Measurements from ENCODE around the gene SLFNL1.

SLFNL1 gene

DNA sequence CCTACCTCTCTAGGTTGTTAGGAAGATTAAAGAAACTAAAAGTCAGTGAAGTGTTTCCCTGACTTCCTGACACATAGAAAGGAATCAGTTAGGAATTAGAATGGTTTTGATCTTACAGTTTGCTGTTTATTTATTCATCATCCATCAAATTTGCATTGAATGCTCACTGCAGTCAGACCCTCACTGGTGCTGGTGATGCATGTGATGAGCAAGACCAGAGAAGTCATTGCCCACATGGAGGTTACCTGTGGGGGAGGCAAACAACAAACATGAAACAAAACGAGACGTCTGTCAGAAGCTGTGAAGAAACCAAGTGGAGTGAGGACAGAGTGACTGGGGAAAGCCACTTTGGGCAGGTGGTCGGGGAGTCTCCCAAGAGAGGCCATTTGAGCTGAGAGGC is 35.6 kb downstream of the SLFNL1 start:
- no peak for DNase-seq

DNA sequence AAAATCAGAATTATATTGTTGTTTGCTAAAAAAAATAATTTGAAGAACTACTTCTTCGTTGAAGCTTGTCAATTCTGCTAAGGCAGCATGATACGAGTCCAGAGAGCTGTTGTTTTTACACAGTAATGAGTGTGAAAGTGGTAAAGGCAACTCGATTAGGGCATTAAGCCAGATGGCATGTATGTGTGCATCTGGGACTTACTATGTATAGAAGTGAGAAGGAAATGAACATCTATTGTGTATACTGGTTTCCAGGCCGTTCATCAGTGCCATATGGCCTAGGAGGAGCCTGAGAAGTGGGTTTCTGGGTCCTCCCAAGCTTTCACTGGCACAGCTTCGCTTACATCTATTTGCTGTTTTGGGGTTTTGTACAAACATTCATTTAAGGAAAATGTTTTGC is 36.4 kb downstream of the SLFNL1 start:
- no peak for DNase-seq

DNA sequence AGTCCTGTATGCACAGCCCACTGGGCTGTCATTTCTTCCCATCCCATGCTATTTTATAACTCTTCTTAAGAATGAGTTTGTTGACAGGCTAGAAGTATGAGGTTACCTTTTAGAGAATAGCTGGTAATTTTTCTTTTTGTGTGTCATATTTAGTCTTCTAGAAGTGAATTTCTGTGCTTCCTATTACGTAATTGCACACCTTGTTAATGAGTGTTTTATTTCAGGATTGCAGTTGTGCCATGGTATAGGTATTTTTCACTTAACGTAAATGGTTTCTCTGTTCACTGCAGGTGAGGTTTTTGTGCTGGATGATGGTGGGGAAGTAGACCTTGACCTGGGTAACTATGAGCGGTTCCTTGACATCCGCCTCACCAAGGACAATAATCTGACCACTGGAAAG is 37.0 kb downstream of the SLFNL1 start:
- no peak for DNase-seq

DNA sequence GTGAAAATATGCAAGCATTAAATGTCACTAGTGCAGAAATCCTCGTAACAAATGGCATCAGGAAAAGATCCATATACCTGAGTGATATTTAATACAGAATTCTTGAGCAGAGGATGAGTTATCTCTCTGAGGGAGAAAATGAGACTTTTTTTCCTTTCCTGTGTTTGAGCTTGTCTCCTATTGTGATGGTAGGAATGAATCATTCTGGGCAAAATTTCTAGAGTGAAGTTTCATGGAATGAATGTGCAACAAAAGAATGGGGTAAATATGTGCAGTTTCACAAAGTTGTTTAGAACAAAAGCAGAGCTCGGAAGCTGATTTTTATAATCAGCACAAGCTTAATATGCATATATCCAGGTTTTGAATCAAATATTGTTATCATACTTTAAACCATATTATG is 37.5 kb downstream of the SLFNL1 start:
- DNase-seq: no peak

DNA sequence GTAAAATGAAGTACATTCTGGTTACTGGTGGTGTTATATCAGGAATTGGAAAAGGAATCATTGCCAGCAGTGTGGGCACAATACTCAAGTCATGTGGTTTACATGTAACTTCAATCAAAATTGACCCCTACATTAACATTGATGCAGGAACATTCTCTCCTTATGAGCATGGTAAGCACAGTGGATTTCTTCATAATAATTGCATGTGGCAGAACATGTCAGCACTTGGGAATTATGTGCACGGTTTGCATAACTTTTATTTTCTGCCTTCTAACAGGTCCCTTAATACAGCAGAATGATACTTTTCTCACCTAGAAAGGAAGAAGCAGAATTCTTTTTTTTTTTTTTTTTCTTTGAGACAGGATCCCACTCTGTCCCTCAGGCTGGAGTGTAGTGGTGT is 38.2 kb downstream of the SLFNL1 start:
- no peak for DNase-seq

DNA sequence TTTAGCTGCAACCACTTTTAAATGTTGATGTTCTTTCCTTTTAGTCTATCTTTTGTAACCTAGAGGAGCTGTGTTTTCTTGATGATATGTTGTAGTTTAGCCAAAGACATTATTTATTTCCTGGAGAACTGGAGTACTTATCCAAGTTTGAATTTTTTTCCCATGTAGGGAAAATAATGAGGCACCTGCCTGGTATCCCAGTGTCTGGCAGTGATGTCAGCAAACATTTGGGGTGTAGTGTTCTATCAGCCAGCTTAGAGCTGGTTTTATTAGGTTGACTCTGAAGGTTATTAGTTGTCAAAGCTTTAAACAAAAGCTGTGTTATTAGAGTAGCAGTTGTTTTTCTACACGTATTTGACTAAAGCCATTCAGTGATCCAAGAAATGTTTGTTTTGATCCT is 38.8 kb downstream of the SLFNL1 start:
- no peak for DNase-seq

DNA sequence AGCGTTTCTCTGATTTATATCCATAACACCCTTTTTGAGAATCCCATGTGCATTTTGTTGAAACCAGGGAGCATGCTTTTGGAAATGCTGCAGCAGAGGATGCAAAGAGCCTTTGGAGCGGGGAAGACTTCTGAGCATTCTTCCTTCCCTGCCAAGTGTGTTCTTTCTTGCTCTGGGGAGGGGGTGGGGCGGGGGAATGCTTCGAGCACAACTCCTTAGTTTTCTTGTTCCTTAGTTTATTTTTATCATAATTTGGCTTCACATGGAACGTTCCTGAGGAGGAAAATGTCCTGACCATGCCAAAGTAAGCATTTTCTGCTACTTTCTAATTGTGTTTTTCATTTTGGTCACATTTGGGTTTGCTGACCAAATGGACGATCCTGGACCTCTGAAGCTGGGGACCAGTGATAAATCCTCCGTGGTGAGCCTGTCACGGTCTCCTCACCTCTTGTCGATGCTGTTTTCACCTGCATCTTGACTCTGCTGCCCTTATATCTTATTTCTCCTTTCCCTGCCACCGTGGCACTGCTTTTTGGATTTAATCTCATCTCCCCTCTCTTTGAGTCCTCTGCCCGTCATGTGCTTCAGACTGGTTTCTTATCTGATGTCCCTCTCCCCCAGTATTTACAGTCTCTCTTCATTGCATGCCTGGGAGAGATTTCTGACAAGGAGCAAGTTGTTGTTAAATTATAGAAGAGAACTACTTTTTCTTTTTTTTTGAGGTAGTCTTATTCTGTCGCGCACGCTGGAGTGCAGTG is 39.7 kb downstream of the SLFNL1 start:
- no peak for DNase-seq

DNA sequence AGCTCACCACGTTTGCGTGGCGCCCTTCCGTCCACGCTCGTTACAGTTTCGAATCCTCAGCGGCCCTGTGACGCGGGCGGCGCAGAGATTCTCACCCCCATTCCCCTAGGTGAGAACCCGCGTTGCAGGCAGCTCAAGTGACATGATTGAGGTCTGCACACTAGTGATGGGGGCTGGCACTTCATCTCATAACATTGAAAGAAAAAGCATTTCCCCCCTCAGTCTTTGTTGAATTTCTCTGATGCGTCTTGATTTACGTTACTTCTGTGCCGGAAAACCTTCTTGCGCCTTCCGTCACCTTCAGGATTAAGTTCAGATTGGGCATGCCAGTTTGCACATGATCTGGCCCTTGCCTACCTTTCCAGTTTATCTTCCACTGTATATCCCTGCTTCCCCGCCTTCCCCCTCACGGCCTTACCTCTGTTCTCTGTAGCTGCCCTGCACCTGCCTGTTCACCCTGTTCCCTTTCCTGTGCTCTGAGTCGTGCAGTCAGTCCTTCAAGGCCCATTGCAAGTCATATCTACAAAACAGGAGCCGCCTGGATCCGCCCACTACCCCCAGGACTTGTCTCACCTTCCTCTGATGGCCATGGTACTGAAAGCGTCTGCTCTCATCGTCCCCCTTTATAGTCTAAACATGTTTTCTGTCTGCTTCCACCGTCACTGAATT is 40.9 kb downstream of the SLFNL1 start:
- peak; percentile 40 for DNase-seq

DNA sequence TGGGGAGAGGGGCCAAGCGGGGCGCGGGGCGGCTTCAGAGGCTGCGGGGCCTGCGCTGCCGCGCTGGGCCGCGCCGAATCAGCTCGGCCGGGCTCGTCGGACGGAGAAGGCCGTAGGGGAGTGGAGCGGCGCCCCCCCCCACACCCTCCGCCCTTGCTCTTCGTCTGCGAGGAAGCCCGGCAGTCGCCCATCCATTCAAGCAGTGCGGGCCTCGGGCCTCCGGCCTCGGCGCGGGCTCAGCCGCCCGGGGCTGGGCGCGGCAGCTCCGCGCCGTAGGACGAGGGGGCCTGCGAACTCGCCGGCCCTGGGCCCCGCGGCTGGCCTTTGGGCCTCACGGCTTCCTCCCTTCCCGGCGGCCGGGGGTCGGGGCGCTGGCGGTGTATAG is 41.5 kb downstream of the SLFNL1 start:
- DNase-seq: no peak

DNA sequence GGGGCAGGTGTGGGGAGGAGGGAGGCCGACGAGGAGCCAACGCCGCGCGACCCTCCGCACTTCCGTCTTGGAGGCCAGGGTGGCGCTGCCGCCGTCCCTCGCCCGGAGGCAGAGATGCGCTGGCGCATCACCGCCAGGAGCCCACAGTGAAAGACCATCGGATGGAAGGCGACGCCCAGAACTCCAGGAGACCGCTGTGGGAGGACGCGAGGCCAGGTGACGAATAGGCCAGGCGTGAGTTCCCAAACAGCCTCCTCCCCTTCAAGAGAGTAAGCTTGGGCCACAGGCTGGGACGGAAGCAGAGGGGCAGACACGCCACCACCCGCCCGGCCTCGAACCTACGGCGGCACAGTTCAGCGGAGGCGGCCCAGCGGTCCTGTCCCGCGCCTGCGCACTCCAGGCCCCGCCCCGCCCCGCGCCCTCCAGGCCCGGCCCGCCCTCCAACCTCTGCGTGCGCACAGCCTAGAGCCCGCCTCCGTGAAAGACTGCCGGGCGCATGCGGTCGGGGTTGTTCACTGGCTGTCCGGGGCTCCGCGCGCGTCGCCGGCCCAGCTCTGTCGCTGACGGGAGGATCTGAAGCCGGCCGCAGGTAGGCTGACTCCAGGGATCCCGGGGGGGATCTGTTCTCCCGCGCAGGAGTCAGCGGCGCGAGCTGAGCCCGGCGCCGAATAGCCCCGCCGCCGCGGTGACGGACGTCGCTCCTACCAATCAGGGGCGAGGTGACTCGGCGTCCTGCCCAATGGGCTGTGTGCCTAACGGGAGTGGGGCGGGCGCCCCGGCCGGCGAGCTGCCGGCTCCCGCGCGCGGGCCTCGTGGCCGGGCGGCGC is 42.1 kb downstream of the SLFNL1 start, which contains the start of gene CTPS1:
TSS of gene CTPS1 (plus strand) at position 456 of the 827 bp plus-strand sequence. CDS start 3,595 bp downstream, outside the sequence.
- peak; percentile 93 for DNase-seq

DNA sequence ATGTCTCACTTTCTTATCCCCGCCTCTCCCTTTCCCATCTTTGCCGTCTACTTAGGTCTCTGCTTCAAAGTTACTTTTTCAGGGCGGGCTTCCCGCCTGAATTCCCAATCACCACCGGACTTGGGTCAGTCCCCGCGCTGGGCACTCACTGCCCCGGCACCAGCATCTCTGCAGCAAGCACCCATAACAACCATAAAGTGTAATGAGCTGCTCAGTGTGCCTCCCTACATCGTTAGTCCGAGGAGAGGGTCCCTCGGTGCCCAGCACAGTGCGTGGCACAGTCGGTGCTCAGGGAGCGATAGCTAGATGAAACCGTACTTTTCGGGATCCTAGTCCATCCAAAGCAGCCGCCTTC is 42.7 kb downstream of the SLFNL1 start:
- DNase-seq: no peak

DNA sequence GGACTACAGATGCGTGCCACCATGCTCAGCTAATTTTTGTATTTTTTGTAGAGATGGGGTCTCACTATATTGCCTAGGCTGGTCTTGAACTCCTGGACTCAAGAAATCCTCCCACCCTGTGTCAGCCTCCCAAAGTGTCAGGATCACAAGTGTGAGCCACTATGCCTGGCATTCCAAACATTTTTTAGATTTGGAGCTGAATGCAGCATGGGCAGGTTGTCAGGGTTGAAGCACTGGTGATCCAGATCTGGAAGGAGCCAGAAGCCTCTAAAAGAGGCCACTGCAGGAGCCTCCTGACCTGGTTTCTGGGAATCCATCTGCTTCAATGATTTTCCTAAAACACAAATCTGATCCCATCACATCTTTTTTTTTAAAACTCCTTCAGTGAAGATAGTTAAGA is 43.8 kb downstream of the SLFNL1 start:
- DNase-seq: no peak

DNA sequence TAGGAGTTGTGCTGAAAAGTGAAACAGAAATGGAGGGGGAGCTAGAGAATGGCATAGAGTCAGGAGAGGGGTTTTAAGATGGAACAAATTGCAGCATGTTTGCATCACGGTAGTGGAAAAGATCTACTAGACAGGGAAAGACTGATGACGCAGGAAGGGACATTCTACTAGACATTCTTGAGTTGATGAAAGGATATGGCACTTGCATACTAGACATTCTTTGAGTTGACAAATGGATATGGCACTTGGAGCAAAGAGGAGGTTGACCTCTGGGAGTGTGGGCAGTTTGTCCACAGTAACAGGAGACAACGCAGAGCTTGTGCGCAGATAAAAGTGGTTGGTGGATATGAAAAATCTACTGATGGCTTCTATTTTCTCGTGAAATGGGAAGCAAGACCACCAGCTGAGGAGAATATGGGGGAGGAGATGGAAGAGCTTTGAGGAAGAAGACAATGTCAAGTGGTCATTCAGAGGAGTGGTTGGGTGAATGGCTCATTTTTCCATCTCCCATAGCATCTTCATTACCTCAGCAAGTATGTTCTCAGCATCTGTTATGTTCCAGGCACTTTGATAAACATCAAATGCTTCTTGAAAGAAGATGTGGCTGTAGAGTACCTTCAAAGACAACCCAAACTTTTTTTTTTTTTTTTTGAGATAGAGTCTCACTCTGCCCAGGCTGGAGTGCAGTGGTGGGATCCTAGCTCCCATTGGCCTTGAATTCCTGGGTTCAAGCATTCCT is 44.4 kb downstream of the SLFNL1 start:
- DNase-seq: no peak

DNA sequence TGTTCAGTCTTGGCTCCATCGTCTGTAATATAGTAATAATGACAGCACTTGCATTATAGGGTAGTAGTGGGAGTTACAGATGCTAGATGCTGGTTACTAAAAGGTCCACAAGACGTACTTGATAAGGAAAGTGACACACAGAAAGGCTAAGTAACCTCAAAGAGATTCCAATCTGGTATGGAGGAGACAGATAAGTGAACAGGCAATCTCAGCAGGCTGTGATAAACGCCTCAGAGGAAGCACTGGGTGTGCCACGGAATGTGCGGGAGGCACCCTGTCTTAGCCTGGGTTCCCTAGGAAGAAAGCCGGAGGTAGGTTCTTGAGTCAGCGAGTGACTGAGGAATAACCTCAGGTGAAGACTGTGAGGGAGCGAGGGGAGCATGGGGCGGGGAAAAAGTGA is 46.6 kb downstream of the SLFNL1 start:
- DNase-seq: no peak

DNA sequence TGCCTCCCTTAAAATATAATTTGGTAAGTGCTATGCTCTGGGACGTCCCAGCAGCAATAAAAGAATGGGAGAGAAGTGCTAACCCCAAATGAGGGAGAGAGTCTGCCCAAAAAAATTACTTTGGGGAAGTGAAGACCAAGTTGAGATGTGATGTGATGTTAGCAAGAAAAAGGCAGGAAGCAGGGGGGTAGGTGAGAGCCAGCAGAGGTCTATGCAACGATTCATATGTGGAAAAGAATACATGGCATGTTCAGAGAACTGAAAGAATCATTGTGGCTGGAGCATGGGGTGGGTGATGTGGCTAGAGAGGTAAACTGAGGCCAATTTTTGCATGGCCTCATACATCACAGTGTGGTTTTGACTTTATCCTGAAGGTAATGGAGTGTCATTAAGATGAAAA is 47.6 kb downstream of the SLFNL1 start:
- no peak for DNase-seq

DNA sequence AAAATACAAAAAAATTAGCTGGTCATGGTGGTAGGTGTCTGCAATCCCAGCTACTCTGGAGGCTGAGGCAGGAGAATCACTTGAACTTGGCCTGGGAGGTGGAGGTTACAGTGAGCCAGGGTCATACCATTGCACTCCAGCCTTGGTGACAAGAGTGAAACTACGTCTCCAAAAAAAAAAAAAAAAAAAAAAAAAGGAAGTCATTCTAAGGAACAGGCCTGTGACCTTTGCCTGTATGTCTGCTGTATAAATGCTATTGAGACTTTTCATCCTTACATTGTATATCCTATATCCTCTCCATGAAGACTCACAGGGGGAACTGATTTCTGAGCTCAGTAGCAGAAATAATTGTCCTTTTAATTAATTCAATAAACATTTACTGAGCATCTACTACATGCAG is 49.6 kb downstream of the SLFNL1 start:
- DNase-seq: no peak

DNA sequence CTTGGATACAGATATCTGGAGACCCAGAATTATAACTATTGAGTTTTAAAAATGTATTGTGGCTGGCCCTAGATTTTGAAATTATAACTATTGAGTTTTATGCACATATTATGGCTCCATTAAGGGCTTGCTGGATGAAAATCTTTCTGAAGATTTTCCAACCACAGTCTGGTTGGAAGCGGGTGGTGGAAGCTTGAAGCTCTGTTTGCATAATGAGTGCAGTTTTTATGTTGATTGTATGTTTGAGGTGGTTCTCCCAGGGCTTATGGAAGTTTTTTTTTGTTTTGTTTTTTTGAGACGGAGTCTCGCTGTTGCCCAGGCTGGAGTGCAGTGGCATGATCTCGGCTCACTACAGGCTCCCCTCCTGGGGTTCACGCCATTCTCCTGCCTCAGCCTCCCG is 52.1 kb downstream of the SLFNL1 start:
- DNase-seq: no peak

DNA sequence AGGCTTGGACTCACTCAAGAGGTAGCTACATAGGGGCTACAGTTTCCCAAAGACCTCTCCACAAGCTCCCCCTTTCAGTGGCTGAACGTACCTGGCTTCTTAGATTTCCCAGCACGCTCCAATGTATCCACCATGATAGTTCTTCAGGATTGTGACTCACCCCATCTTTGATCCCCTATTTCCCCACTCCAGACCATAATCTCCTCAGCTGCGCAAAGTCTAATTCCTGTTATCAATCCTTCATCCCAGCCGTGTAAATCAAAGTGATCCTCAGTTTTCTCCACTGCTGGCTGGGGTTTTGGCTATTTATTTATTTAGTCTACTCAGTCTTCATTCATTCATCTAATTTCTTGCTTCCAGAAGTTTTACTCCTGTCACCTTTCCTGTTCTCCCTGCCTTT is 55.1 kb downstream of the SLFNL1 start:
- no peak for DNase-seq
